ENCODE results near the gene TM4SF1. TPM values are rescaled to one million over a fixed set of nuclear protein-coding genes. Genes with fewer than 3 reads are reported as not detected.
A peak's percentile ranks its signal among the peaks of the same experiment; 100 is the strongest.

The TM4SF1 gene
- total and polyA plus RNA-seq, 2 donors (not counting 3 experiments of a cell fraction or from before 2014, with no cell fraction given), result 559 to 1,407 TPM

DNA sequence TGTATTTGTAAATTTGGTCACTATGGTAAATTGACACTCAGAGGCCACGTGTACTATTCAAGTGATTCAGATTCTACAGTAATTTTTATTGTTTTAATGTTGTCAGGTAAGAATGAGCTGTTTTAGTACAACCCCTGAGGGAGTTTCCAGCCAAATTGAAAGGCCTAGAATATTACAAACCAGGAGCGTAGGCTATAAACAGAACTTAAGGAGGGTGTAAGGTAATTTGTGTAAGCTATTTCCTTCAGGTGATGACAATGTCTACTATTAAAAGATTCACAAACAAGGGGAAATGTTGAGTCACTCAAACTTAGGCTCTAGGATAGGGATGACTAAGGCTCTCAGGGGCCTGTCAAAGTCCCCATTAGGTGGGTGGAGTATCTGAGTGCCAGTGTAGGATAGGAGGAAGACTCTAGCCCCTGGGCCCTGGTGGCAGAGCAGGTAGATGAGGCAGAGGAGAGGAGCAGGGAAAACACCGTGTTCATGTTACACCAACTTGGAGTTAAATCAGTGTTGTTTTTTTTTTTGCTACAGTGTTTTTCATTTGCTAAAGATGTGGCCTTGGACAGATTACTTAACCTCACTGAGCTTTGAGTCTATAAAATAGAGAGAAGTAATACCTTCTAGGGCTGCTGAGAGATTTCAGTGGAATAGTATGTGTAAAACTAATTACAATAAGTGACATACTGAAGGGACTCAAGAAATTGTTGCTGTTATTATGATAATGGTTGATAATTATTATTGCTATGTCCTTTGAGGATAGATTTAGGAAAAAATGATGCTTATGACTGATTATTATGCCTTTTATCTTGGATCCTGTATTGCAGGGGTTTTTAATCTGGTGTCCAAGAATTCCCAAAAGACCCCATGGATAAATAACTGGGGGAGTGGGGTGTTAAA is 10.3 kb downstream of the TM4SF1 start:
- Histone ChIP-seq H2AFZ (ENCODE audit: low read depth, low read length) (no peak overlapping the region), H3K4me2 (ENCODE audit: insufficient read depth, low read length) (peak overlapping the region; percentile 63), H3K79me2 (ENCODE audit: control insufficient read depth, insufficient read depth, low read length) (peaks cover 8% of the 10 kb centered on the region), H3K27me3 (ENCODE audit: control insufficient read depth in 2 of 2, insufficient read depth in 2 of 2, low read length in 2 of 2) (no peaks in the 10 kb centered on the region), H3K36me3 (ENCODE audit: control insufficient read depth in 2 of 2, extremely low read depth in 1 of 2, insufficient read depth in 2 of 2, low read length in 2 of 2) (peaks cover 14 to 21% of the 10 kb centered on the region in 2 experiments), H3K9me3 (replicated peaks; ENCODE audit: control insufficient read depth, insufficient read depth, low read length) (no peaks in the 10 kb centered on the region), H3K9me1 (replicated peaks; ENCODE audit: control insufficient read depth, extremely low read depth, insufficient read depth, low read length) (no peaks in the 10 kb centered on the region), H3K4me1 (ENCODE audit: control insufficient read depth, extremely low read depth, insufficient read depth, low read length) (peaks cover 52% of the 10 kb centered on the region), H3K9ac (replicated peaks; ENCODE audit: extremely low read depth, insufficient read depth, low read length) (peak overlapping the region; percentile 24), H4K20me1 (replicated peaks; ENCODE audit: control insufficient read depth, extremely low read depth, insufficient read depth, low read length) (no peaks in the 10 kb centered on the region), H3K27ac (ENCODE audit: insufficient read depth, low read depth, low read length) (peak overlapping the region; percentile 39), H3K4me3 (replicated peaks in 1 of 3; ENCODE audit: insufficient read depth in 1 of 3, low read depth in 1 of 3, low read length in 3 of 3) (no peak overlapping the region)
- CTCF ChIA-PET, result interaction anchor here (0.7 to 2.2 kb wide), 10 partner anchors 11 to 412 kb away, joined by 3 to 14 read pairs (median 4); partner anchors contain the start of genes TM4SF1 and TM4SF18
- intact Hi-C loops (cut with micrococcal nuclease) (loop anchor here (1.0 kb wide), 1 partner anchor 27 kb away; no protein-coding TSS in a partner anchor), dilution Hi-C loops (cut with MboI; ENCODE audit: extremely low pct_ligation_motif_present, low sequenced_read_pairs) (no loop called here)
- TF ChIP-seq, protein P1, sequence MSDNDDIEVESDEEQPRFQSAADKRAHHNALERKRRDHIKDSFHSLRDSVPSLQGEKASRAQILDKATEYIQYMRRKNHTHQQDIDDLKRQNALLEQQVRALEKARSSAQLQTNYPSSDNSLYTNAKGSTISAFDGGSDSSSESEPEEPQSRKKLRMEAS (IDR thresholded peaks at IDR 0.05; ENCODE audit: insufficient read depth, insufficient read length), result no peak
- TF ChIP-seq JUN (IDR thresholded peaks at IDR 0.05; ENCODE audit: borderline replicate concordance, insufficient read depth, insufficient read length, low read depth), result peak; percentile 85
- TF ChIP-seq FOS (IDR thresholded peaks at IDR 0.05; ENCODE audit: borderline replicate concordance, insufficient read depth, low read length), result peak; percentile 94
- peak; percentile 61 for TF ChIP-seq POLR2A (IDR thresholded peaks at IDR 0.05; ENCODE audit: low read depth, low read length)
- TF ChIP-seq POLR2AphosphoS5 (IDR thresholded peaks at IDR 0.05; ENCODE audit: insufficient read depth, low read depth, low read length), result no peak
- FAIRE-seq (peak; percentile 87), DNase-seq (ENCODE audit: low read depth, low spot score) (peak; percentile 90)
- POLR2A ChIA-PET, result interaction anchor here (0.7 to 1.4 kb wide), 6 partner anchors 10 to 139 kb away, joined by 3 to 8 read pairs (median 4); partner anchors contain the start of gene TM4SF1
- BruUV-seq (replicated peaks), result TSS peak; percentile 13

DNA sequence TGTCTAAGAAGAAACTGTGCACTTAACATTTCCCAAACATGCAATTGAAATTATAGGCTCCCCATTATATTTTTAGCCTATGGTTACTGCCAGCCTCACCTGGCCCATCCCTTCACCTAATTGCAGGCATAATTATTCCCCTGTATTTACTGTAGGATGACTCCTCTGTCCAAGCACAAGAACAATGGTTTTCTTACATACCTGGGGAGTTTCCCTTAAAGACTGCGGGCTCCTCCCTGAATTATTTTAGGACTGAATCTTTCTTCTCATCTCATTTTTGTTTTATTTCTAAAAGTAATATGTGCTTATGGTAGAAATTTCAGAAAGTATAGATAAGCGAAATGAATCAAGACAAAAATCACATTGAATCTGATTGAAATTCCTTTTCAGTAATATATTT is 11.4 kb downstream of the TM4SF1 start:
- intact Hi-C loops (cut with micrococcal nuclease), result no loop called here
- CTCF ChIA-PET, result interaction anchor here (1.5 kb wide), 1 partner anchor 22 kb away, joined by 6 read pairs; no protein-coding TSS in a partner anchor
- Histone ChIP-seq H3K36me3 (ENCODE audit: control insufficient read depth in 2 of 2, extremely low read depth in 1 of 2, insufficient read depth in 2 of 2, low read length in 2 of 2) (peaks cover 12 to 18% of the 10 kb centered on the region in 2 experiments), H3K79me2 (ENCODE audit: control insufficient read depth, insufficient read depth, low read length) (peaks cover 8% of the 10 kb centered on the region), H3K4me2 (ENCODE audit: insufficient read depth, low read length) (no peak overlapping the region), H3K4me3 (replicated peaks in 1 of 3; ENCODE audit: insufficient read depth in 1 of 3, low read depth in 1 of 3, low read length in 3 of 3) (no peak overlapping the region), H3K9me3 (replicated peaks; ENCODE audit: control insufficient read depth, insufficient read depth, low read length) (no peaks in the 10 kb centered on the region), H3K9ac (replicated peaks; ENCODE audit: extremely low read depth, insufficient read depth, low read length) (no peak overlapping the region), H3K27ac (ENCODE audit: insufficient read depth, low read depth, low read length) (no peak overlapping the region), H2AFZ (ENCODE audit: low read depth, low read length) (no peak overlapping the region), H3K4me1 (ENCODE audit: control insufficient read depth, extremely low read depth, insufficient read depth, low read length) (peaks cover 41% of the 10 kb centered on the region), H4K20me1 (replicated peaks; ENCODE audit: control insufficient read depth, extremely low read depth, insufficient read depth, low read length) (no peaks in the 10 kb centered on the region), H3K27me3 (ENCODE audit: control insufficient read depth in 2 of 2, insufficient read depth in 2 of 2, low read length in 2 of 2) (no peaks in the 10 kb centered on the region), H3K9me1 (replicated peaks; ENCODE audit: control insufficient read depth, extremely low read depth, insufficient read depth, low read length) (no peaks in the 10 kb centered on the region)
- POLR2A ChIA-PET, result no interaction called here
- dilution Hi-C loops (cut with MboI; ENCODE audit: extremely low pct_ligation_motif_present, low sequenced_read_pairs), result no loop called here
- BruUV-seq (replicated peaks), result no TSS peak
- no peak for TF ChIP-seq EZH2 (IDR thresholded peaks at IDR 0.05; ENCODE audit: borderline replicate concordance, low read depth, low read length, severe bottlenecking)
- TF ChIP-seq, protein P1 (IDR thresholded peaks at IDR 0.05; ENCODE audit: insufficient read depth, insufficient read length), result no peak
- TF ChIP-seq GATA2 (IDR thresholded peaks at IDR 0.05; ENCODE audit: insufficient read depth, insufficient read length, low read depth, low read length), result no peak
- TF ChIP-seq, protein P2, sequence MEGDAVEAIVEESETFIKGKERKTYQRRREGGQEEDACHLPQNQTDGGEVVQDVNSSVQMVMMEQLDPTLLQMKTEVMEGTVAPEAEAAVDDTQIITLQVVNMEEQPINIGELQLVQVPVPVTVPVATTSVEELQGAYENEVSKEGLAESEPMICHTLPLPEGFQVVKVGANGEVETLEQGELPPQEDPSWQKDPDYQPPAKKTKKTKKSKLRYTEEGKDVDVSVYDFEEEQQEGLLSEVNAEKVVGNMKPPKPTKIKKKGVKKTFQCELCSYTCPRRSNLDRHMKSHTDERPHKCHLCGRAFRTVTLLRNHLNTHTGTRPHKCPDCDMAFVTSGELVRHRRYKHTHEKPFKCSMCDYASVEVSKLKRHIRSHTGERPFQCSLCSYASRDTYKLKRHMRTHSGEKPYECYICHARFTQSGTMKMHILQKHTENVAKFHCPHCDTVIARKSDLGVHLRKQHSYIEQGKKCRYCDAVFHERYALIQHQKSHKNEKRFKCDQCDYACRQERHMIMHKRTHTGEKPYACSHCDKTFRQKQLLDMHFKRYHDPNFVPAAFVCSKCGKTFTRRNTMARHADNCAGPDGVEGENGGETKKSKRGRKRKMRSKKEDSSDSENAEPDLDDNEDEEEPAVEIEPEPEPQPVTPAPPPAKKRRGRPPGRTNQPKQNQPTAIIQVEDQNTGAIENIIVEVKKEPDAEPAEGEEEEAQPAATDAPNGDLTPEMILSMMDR (IDR thresholded peaks at IDR 0.05; ENCODE audit: extremely low read depth in 1 of 2, insufficient read depth in 1 of 2, low read depth in 1 of 2, low read length in 2 of 2), result no peak
- no peak for TF ChIP-seq MYC (IDR thresholded peaks at IDR 0.05; ENCODE audit: low read depth, low read length)
- TF ChIP-seq POLR2AphosphoS5 (IDR thresholded peaks at IDR 0.05; ENCODE audit: insufficient read depth, low read depth, low read length), result no peak
- TF ChIP-seq JUN (IDR thresholded peaks at IDR 0.05; ENCODE audit: borderline replicate concordance, insufficient read depth, insufficient read length, low read depth), result no peak
- TF ChIP-seq FOS (IDR thresholded peaks at IDR 0.05; ENCODE audit: borderline replicate concordance, insufficient read depth, low read length), result no peak
- DNase-seq (ENCODE audit: low read depth, low spot score) (no peak), FAIRE-seq (no peak)

Measured in endothelial cell of umbilical vein (primary cell).